ENCODE measurements around the gene CUL1. TPM values are rescaled to one million over a fixed set of nuclear protein-coding genes. Genes with fewer than 3 reads are reported as not detected.
A peak's percentile ranks its signal among the peaks of the same experiment; 100 is the strongest.

The CUL1 gene
- total RNA-seq, 1 donor from 2014 or later = 69.4 TPM

DNA sequence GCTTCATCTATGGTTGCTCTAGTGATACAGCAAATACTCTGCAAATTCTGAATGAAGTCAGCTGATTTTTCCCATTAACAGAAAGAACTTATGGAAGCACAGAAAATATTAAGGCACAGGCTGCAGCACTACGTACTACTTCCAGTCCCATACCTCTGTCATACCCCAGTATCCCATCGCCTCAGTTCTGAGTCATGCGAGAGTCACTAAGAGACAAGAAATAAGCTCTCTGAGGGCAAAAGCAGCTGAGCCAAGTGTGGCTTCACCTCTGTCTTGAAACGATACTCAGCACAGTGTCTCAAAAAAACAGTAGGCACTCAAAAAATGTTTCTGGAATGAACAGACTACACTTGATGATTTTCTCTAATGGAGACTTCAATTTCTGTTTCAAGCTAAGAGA lies 137.2 kb downstream of the CUL1 start:
- H3K4me1 Mint-ChIP-seq (ENCODE audit: low read depth) = peaks cover 42% of the 10 kb centered on the region
- H3K9me3 Mint-ChIP-seq = no peaks in the 10 kb centered on the region
- no peak overlapping the region for H3K4me3 Mint-ChIP-seq (ENCODE audit: low read depth)
- intact Hi-C loops (cut with micrococcal nuclease) = no loop called here
- H3K27me3 Mint-ChIP-seq (ENCODE audit: low read depth) = no peaks in the 10 kb centered on the region
- no peak overlapping the region for H3K27ac Mint-ChIP-seq
- no peak for DNase-seq (ENCODE audit: low spot score)
- peaks cover 76% of the 10 kb centered on the region for H3K36me3 Mint-ChIP-seq (ENCODE audit: low read depth)

GRCh38 chr7:148838905-148839304 lies 140.2 kb downstream of the CUL1 start:
- no peak for DNase-seq (ENCODE audit: low spot score)
- H3K9me3 Mint-ChIP-seq = no peaks in the 10 kb centered on the region
- H3K4me3 Mint-ChIP-seq (ENCODE audit: low read depth) = no peak overlapping the region
- no peaks in the 10 kb centered on the region for H3K27me3 Mint-ChIP-seq (ENCODE audit: low read depth)
- peak overlapping the region; percentile 63 for H3K27ac Mint-ChIP-seq
- H3K36me3 Mint-ChIP-seq (ENCODE audit: low read depth) = peaks cover 69% of the 10 kb centered on the region
- H3K4me1 Mint-ChIP-seq (ENCODE audit: low read depth) = peaks cover 40% of the 10 kb centered on the region
- intact Hi-C loops (cut with micrococcal nuclease) = no loop called here

DNA sequence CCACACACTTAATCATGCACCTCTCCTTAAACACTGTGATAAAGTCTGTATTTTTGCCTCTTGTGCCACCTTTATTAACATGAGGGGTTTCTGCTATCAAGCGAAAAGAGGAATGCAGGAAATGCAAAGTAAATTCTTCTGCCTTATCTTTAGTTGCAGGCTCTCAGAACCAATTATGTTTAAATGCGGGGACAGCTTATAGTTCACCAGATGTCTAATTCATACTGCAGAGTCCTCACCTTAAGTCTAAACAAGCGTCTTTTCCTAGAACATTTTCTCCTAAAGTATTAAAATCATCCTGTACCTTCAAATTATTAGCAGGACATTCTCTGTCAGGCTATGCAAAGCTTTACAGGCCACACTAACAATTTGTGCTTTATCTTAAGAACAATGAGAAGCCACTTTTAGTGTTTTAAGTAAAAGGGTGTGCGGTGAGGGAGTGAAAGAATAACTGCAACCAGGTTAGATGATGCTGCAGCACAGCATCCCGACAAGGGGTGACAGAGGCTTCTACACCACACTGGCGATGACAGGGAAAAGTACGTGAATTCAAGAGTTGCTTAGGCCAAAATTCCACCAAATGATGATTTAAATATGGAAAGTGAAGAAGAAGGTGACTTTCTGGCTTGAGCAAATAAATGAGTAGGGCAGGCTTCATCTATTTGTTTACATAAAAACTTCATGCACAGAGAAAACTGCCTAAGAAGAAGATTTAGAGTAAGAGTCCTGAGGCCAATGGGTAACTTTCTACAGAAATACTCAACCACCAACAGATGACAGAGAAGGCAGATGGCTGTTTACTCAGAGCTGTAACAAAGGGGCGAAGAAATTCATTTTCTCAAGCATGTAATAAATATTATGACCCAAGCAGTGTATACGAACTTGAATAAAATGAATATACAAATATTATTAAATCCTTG lies 149.4 kb downstream of the CUL1 start:
- H3K4me1 Mint-ChIP-seq (ENCODE audit: low read depth) = peaks cover 59% of the 10 kb centered on the region
- H3K27ac Mint-ChIP-seq = peak overlapping the region; percentile 26
- intact Hi-C loops (cut with micrococcal nuclease) = loop anchor here (5.0 kb wide), 1 partner anchor 34 kb away; the partner anchor contains the start of gene EZH2
- no peaks in the 10 kb centered on the region for H3K9me3 Mint-ChIP-seq
- H3K36me3 Mint-ChIP-seq (ENCODE audit: low read depth) = peaks cover 25% of the 10 kb centered on the region
- DNase-seq (ENCODE audit: low spot score) = no peak
- H3K4me3 Mint-ChIP-seq (ENCODE audit: low read depth) = no peak overlapping the region
- no peaks in the 10 kb centered on the region for H3K27me3 Mint-ChIP-seq (ENCODE audit: low read depth)

DNA sequence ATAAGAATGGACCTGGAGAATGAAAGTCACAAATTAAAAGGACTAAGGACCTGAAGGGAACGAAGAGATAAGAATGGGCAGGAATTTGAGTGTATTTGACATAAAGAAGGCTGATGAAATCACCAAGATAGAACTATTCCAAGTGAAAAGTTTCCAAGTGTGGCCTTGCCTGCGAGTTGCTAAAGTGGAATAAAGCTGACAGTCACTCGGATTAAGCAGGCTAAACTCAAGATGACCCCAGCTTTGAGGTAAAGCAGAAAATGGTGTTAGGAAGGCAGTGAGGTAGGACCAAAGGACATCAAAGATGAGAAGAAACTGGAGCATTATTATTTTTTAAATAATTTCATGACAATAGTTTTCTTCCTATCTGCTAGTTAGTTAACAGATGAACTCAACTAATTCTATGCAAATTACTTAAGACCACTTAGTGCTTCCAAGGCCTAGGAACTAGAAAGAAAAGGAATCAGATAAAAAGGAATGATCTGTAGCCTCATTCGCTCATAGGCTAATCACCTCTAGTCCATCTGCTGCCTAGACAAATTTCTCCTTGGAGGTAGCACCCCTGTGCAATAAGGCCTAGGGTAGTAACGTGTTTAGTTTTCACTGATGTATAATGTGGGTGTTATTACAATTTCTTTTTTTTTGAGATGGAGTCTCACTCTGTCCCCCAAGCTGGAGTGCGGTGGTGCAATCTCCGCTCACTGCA lies 150.8 kb downstream of the CUL1 start:
- DNase-seq (ENCODE audit: low spot score) = no peak
- peak overlapping the region; percentile 31 for H3K27ac Mint-ChIP-seq
- intact Hi-C loops (cut with micrococcal nuclease) = loop anchor here (5.0 to 10.0 kb wide), 3 partner anchors 33 to 345 kb away; partner anchors contain the start of gene EZH2
- peaks cover 15% of the 10 kb centered on the region for H3K36me3 Mint-ChIP-seq (ENCODE audit: low read depth)
- H3K9me3 Mint-ChIP-seq = no peaks in the 10 kb centered on the region
- no peak overlapping the region for H3K4me3 Mint-ChIP-seq (ENCODE audit: low read depth)
- no peaks in the 10 kb centered on the region for H3K27me3 Mint-ChIP-seq (ENCODE audit: low read depth)
- peaks cover 61% of the 10 kb centered on the region for H3K4me1 Mint-ChIP-seq (ENCODE audit: low read depth)

GRCh38 chr7:148850564-148850963 lies 151.9 kb downstream of the CUL1 start:
- peaks cover 64% of the 10 kb centered on the region for H3K4me1 Mint-ChIP-seq (ENCODE audit: low read depth)
- H3K27ac Mint-ChIP-seq = no peak overlapping the region
- H3K9me3 Mint-ChIP-seq = no peaks in the 10 kb centered on the region
- H3K4me3 Mint-ChIP-seq (ENCODE audit: low read depth) = no peak overlapping the region
- intact Hi-C loops (cut with micrococcal nuclease) = loop anchor here (10.0 kb wide), 2 partner anchors 146 to 346 kb away; no protein-coding TSS in a partner anchor
- H3K36me3 Mint-ChIP-seq (ENCODE audit: low read depth) = peaks cover 10% of the 10 kb centered on the region
- H3K27me3 Mint-ChIP-seq (ENCODE audit: low read depth) = no peaks in the 10 kb centered on the region
- no peak for DNase-seq (ENCODE audit: low spot score)

Other genes with a start within 250 kb of the CUL1 start
- not detected in 2 replicates for gene C7orf33, start 108.1 kb upstream of the CUL1 start, total RNA-seq
- gene EZH2, start 185.4 kb downstream of the CUL1 start, total RNA-seq = 91.0 and 91.7 TPM in 2 replicates